CD1c-positive myeloid dendritic cell (primary cell): ENCODE results near the gene LIMK1.
A peak's percentile ranks its signal among the peaks of the same experiment; 100 is the strongest.
"Not testable (repeated sequence)": the region's sequence is repeated elsewhere in the genome, so short reads cannot be mapped to it uniquely, and the experiment has no call there.

Experiments
- DNase-seq: peaks from one replicate; pipeline ENCODE4 v3.0.0-alpha.2; 2016; ENCODE audit errors: extremely low spot score

LIMK1 gene

GRCh38 chr7:74083117-74083876 is at the start of gene LIMK1:
LIMK1 (plus strand) TSS chr7:74083804; CDS start chr7:74083991, 187 bp downstream.
- peak; percentile 90 for DNase-seq

GRCh38 chr7:74037609-74038008 is 46.0 kb upstream of the LIMK1 start:
- no peak for DNase-seq

GRCh38 chr7:74038194-74038961 is 45.2 kb upstream of the LIMK1 start:
- no peak for DNase-seq

- DNase-seq: peak; percentile 34
These were observed 44.3 kb upstream of the LIMK1 start for GRCh38 chr7:74039337-74039736.

GRCh38 chr7:74040101-74040790 is 43.4 kb upstream of the LIMK1 start:
- DNase-seq: no peak

GRCh38 chr7:74040791-74041520 is 42.6 kb upstream of the LIMK1 start:
- DNase-seq: no peak

- no peak for DNase-seq
These were observed 40.7 kb upstream of the LIMK1 start for GRCh38 chr7:74042746-74043522.

- no peak for DNase-seq
These were observed 40.1 kb upstream of the LIMK1 start for GRCh38 chr7:74043523-74043951.

- DNase-seq: no peak
These were observed 38.9 kb upstream of the LIMK1 start for GRCh38 chr7:74044366-74045350.

GRCh38 chr7:74046581-74046980 is 37.0 kb upstream of the LIMK1 start:
- not testable (repeated sequence) for DNase-seq

GRCh38 chr7:74047804-74048380 is 35.7 kb upstream of the LIMK1 start:
- DNase-seq: no peak

GRCh38 chr7:74048999-74049599 is 34.5 kb upstream of the LIMK1 start:
- DNase-seq: no peak

- DNase-seq: no peak
These were observed 33.4 kb upstream of the LIMK1 start for GRCh38 chr7:74049997-74050798.

GRCh38 chr7:74051193-74051592 is 32.4 kb upstream of the LIMK1 start:
- no peak for DNase-seq

- DNase-seq: no peak
These were observed 31.8 kb upstream of the LIMK1 start for GRCh38 chr7:74051629-74052410.

- DNase-seq: no peak
These were observed 31.0 kb upstream of the LIMK1 start for GRCh38 chr7:74052628-74053027.

GRCh38 chr7:74053589-74054186 is 29.9 kb upstream of the LIMK1 start:
- no peak for DNase-seq
